MM.1S (cell line): ENCODE results near the gene TMCC1.

Experiments
- DNase-seq: peaks from one replicate; pipeline ENCODE4 v3.0.0-alpha.2; 2015
- H2AFZ ChIP-seq: fragments of 300-600 bp; sonication (generic); 2 replicates; pipeline ENCODE4 v1.6.0; 2016; ENCODE audit warnings: antibody characterized with exemption, low read length
- H3F3A ChIP-seq: fragments of 300-600 bp; sonication (generic); 2 replicates; pipeline ENCODE4 v1.6.1; 2016; ENCODE audit warnings: mild to moderate bottlenecking, antibody characterized with exemption, low read length, moderate library complexity, mixed read lengths; ENCODE audit not compliant: insufficient read depth
- H3K27ac ChIP-seq: fragments of 300-600 bp; sonication (generic); 2 replicates; pipeline ENCODE4 v1.5.1; 2016; ENCODE audit warnings: mild to moderate bottlenecking, low read length
- H3K27me3 ChIP-seq: fragments of 300-600 bp; sonication (generic); replicated peaks from 2 replicates; pipeline ENCODE4 v1.6.0; 2016; ENCODE audit warnings: low read length; ENCODE audit not compliant: insufficient read depth
- H3K36me3 ChIP-seq: fragments of 300-600 bp; sonication (generic); replicated peaks from 2 replicates; pipeline ENCODE4 v1.6.1; 2016; ENCODE audit warnings: mild to moderate bottlenecking, low read length, mixed read lengths; ENCODE audit not compliant: insufficient read depth
- H3K4me1 ChIP-seq: fragments of 300-600 bp; sonication (generic); 2 replicates; pipeline ENCODE4 v1.6.1; 2016; ENCODE audit warnings: low read length, mixed read lengths
- H3K4me2 ChIP-seq: fragments of 300-600 bp; sonication (generic); 2 replicates; pipeline ENCODE4 v1.6.0; 2016; ENCODE audit warnings: low read depth, low read length
- H3K4me3 ChIP-seq: fragments of 300-600 bp; sonication (generic); 2 replicates; pipeline ENCODE4 v1.5.1; 2016; ENCODE audit warnings: low read length, mixed read lengths
- H3K79me2 ChIP-seq: fragments of 300-600 bp; sonication (generic); 2 replicates; pipeline ENCODE4 v1.6.1; 2016; ENCODE audit warnings: mixed run types, low read length, mixed read lengths
- H3K9ac ChIP-seq: fragments of 300-600 bp; sonication (generic); 2 replicates; pipeline ENCODE4 v1.6.1; 2016; ENCODE audit warnings: low read length, mixed read lengths
- H3K9me2 ChIP-seq: fragments of 300-600 bp; sonication (generic); replicated peaks from 2 replicates; pipeline ENCODE4 v1.6.1; 2016; ENCODE audit warnings: mild to moderate bottlenecking, low read length, mixed read lengths; ENCODE audit not compliant: insufficient read depth
- H3K9me3 ChIP-seq: fragments of 300-600 bp; sonication (generic); replicated peaks from 2 replicates; pipeline ENCODE4 v1.6.1; 2016; ENCODE audit warnings: mild to moderate bottlenecking, low read length, mixed read lengths; ENCODE audit not compliant: insufficient read depth
- H4K20me1 ChIP-seq: fragments of 300-600 bp; sonication (generic); 2 replicates; pipeline ENCODE4 v1.6.1; 2016; ENCODE audit warnings: mild to moderate bottlenecking, low read length, moderate library complexity, mixed read lengths; ENCODE audit not compliant: insufficient read depth
- EZH2 ChIP-seq: fragments of 300-600 bp; sonication (generic); optimal IDR thresholded peaks from 2 replicates; pipeline ENCODE3; 2017; ENCODE audit warnings: low read depth, mild to moderate bottlenecking, antibody characterized with exemption, low read length, mixed read lengths
- EZH2phosphoT487 ChIP-seq: fragments of 300-600 bp; sonication (generic); IDR thresholded peaks from 2 replicates; pipeline ENCODE4 v1.6.1; 2018; ENCODE audit warnings: antibody characterized with exemption, low read length
- TF ChIP-seq, protein P1 (sequence below): fragments of 300-600 bp; sonication (generic); IDR thresholded peaks from 2 replicates; pipeline ENCODE4 v1.5.1; 2016; ENCODE audit warnings: antibody characterized with exemption, low read length, mixed read lengths

Gene TMCC1

DNA sequence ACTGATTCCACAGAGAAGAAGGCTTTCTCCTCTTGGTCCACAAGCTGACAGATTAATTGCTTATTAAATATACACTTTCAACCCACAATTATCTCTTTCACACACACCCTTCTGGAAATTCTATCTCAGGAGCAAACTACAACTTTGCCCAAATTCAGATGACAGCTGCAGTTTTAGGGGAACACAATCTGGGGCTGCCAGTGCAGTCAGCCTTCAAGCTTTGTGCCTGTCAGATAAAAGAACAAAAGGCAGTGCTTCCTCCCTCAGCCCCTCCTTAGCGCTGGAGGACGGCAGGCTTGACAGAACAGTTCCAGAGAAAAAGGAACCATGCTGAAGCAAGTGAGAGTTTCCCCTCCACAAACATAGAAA is 99.6 kb downstream of the TMCC1 start:
- H2AFZ ChIP-seq, result no peak overlapping the region
- no peaks in the 10 kb centered on the region for H3K9me3 ChIP-seq
- TF ChIP-seq EZH2, result no peak
- TF ChIP-seq, protein P1, sequence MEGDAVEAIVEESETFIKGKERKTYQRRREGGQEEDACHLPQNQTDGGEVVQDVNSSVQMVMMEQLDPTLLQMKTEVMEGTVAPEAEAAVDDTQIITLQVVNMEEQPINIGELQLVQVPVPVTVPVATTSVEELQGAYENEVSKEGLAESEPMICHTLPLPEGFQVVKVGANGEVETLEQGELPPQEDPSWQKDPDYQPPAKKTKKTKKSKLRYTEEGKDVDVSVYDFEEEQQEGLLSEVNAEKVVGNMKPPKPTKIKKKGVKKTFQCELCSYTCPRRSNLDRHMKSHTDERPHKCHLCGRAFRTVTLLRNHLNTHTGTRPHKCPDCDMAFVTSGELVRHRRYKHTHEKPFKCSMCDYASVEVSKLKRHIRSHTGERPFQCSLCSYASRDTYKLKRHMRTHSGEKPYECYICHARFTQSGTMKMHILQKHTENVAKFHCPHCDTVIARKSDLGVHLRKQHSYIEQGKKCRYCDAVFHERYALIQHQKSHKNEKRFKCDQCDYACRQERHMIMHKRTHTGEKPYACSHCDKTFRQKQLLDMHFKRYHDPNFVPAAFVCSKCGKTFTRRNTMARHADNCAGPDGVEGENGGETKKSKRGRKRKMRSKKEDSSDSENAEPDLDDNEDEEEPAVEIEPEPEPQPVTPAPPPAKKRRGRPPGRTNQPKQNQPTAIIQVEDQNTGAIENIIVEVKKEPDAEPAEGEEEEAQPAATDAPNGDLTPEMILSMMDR, result no peak
- no peak for TF ChIP-seq EZH2phosphoT487
- no peaks in the 10 kb centered on the region for H3K36me3 ChIP-seq
- no peak for DNase-seq
- no peaks in the 10 kb centered on the region for H3F3A ChIP-seq
- H3K4me1 ChIP-seq, result no peaks in the 10 kb centered on the region
- no peak overlapping the region for H3K9ac ChIP-seq
- no peaks in the 10 kb centered on the region for H4K20me1 ChIP-seq
- H3K4me2 ChIP-seq, result no peak overlapping the region
- H3K27me3 ChIP-seq, result no peaks in the 10 kb centered on the region
- H3K27ac ChIP-seq, result no peak overlapping the region
- no peaks in the 10 kb centered on the region for H3K9me2 ChIP-seq
- H3K4me3 ChIP-seq, result no peak overlapping the region
- H3K79me2 ChIP-seq, result no peaks in the 10 kb centered on the region

DNA sequence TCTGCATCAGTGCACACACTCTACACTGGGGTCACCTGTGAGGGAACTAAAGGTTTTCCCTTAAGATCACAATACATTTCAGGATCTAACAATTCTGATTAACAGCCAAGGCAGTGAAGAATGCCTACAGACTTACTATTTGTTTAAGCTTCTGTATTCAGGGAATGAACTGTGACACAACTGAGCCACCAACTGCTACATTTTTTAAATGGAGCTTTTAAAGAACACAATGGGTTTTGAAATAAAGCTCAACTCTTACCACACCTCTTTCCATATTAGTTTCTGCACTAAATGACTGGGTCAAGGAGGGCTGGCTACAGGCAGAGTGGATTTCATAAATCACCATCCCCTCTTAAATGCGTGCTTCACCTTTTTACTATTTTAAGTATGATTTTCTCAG is 100.2 kb downstream of the TMCC1 start:
- no peak for DNase-seq
- H3K9me3 ChIP-seq, result no peaks in the 10 kb centered on the region
- TF ChIP-seq, protein P1, result no peak
- TF ChIP-seq EZH2, result no peak
- no peak for TF ChIP-seq EZH2phosphoT487
- H3F3A ChIP-seq, result no peaks in the 10 kb centered on the region
- H3K9me2 ChIP-seq, result no peaks in the 10 kb centered on the region
- no peaks in the 10 kb centered on the region for H3K36me3 ChIP-seq
- H3K4me2 ChIP-seq, result no peak overlapping the region
- no peak overlapping the region for H3K9ac ChIP-seq
- no peak overlapping the region for H2AFZ ChIP-seq
- H4K20me1 ChIP-seq, result no peaks in the 10 kb centered on the region
- no peaks in the 10 kb centered on the region for H3K4me1 ChIP-seq
- H3K27me3 ChIP-seq, result no peaks in the 10 kb centered on the region
- H3K27ac ChIP-seq, result no peak overlapping the region
- H3K4me3 ChIP-seq, result no peak overlapping the region
- no peaks in the 10 kb centered on the region for H3K79me2 ChIP-seq

DNA sequence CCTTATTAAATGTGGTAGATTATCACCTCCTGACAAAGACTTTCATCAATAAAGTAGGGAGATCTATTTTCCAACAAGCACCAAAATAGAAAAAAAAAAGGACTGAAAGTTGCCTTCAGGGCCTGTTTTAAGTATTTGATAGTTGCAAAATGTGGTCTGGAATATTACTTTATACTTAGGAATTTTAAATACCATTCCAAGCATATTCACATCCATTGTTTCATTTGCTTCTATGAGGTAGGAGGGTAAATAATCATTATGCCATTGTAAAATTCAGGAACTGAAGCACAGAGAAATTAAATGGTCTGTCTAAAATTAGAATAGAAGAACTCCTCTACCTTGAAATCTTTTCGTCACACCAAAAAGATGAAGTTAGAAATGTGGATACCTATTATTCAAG is 110.0 kb downstream of the TMCC1 start:
- DNase-seq, result no peak
- Histone ChIP-seq H3K9ac (no peak overlapping the region), H3K4me2 (no peak overlapping the region), H3K79me2 (peaks cover 3% of the 10 kb centered on the region; the same call in 1 of the 2 replicates), H3F3A (no peaks in the 10 kb centered on the region), H3K4me1 (no peaks in the 10 kb centered on the region), H3K9me2 (no peaks in the 10 kb centered on the region), H4K20me1 (0 out of 2 replicates have a peak, but pooled peaks cover 2% of the 10 kb centered on the region), H3K27ac (no peak overlapping the region), H2AFZ (no peak overlapping the region), H3K36me3 (no peaks in the 10 kb centered on the region), H3K4me3 (no peak overlapping the region), H3K27me3 (no peaks in the 10 kb centered on the region), H3K9me3 (no peaks in the 10 kb centered on the region)
- TF ChIP-seq, protein P1, result no peak
- no peak for TF ChIP-seq EZH2phosphoT487
- no peak for TF ChIP-seq EZH2
